ENCODE measurements around the gene SH3PXD2A.
A peak's percentile ranks its signal among the peaks of the same experiment; 100 is the strongest.

Gene SH3PXD2A

DNA sequence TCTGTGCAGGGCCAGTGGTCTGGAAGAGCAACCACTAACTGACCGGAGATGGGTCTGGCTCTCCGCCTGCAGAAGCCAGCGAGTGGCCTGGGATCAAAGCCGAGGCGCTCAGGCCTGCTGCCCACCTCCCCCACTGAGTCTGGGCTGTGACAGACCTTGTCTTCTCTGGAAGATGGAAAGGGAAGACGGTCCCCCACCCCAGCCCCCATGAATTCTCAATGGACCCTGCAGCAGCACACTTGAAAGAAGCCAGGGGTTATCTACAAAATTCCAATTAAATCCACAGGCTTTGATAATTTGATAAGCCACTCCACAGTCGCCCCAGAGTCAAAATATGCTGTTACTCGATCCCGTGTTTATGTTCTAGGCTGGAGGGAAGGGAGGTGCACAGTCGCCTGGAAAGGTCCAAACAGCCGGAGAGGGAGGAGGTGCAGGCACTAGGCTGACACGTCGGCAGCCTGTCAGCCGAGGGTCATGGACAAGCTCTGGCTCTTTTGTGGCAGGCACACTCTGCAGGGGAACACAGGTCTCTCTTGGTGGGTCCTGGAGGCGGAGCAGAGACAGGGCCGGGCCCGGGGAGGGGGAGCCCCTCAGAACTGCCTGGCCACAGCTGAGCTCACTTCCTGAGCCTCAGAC lies 134.9 kb downstream of the SH3PXD2A start:
- Mint-ChIP-seq H3K36me3 (ENCODE audit: insufficient read depth) (no peaks in the 10 kb centered on the region), H3K9me3 (no peaks in the 10 kb centered on the region), H3K27ac (no peak overlapping the region), H3K4me3 (no peak overlapping the region), H3K27me3 (no peaks in the 10 kb centered on the region), H3K4me1 (ENCODE audit: low read depth in 2 of 2) (no peaks in the 10 kb centered on the region)
- DNase-seq (no peak), ATAC-seq (replicated peaks) (no peak)

DNA sequence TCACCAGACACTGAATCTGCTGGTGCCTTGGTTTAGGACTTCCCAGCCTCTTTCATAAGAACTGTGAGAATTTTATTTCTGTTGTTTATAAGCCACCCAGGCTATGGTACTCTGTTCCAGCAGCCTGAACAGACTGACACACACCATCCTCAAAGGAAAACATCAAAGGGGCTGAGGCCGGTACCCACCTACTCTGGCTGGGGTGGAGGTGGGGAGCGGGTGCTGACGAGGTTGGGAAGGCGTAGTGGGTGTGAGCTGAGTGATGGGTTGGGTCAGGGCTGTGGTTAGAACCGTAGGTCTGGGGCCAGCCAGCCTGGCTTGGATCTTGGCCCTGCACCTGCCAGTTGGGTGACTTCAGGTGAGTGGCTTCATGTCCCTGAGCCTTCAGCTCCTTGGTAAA lies 136.3 kb downstream of the SH3PXD2A start:
- DNase-seq (no peak), ATAC-seq (replicated peaks) (no peak)
- Mint-ChIP-seq H3K27ac (no peak overlapping the region), H3K36me3 (ENCODE audit: insufficient read depth) (no peaks in the 10 kb centered on the region), H3K4me1 (ENCODE audit: low read depth in 2 of 2) (no peaks in the 10 kb centered on the region), H3K27me3 (no peaks in the 10 kb centered on the region), H3K9me3 (no peaks in the 10 kb centered on the region), H3K4me3 (no peak overlapping the region)

DNA sequence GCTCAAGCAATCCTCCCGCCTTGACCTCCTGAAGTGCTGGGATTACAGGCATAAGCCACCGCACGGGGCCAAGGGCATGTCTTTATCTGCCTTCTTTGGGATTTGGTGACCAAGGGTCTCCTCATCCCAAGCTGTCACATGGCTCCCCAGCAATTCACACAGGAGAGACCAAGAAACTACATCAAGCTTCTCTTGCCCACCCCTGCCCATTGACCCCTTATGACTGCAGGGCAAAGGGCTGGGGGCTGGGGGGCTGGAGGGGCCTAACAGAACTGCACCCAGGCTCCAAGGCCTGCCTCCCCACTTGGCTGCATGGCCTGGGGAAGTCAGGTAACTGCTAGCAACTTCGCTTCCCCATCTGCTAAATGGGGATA lies 137.1 kb downstream of the SH3PXD2A start:
- Mint-ChIP-seq H3K4me1 (ENCODE audit: low read depth in 2 of 2) (peaks cover 0 to 2% of the 10 kb centered on the region in 2 donors), H3K36me3 (ENCODE audit: insufficient read depth) (no peaks in the 10 kb centered on the region), H3K9me3 (no peaks in the 10 kb centered on the region), H3K27ac (no peak overlapping the region), H3K27me3 (no peaks in the 10 kb centered on the region), H3K4me3 (no peak overlapping the region)
- ATAC-seq (replicated peaks) (no peak), DNase-seq (no peak)

DNA sequence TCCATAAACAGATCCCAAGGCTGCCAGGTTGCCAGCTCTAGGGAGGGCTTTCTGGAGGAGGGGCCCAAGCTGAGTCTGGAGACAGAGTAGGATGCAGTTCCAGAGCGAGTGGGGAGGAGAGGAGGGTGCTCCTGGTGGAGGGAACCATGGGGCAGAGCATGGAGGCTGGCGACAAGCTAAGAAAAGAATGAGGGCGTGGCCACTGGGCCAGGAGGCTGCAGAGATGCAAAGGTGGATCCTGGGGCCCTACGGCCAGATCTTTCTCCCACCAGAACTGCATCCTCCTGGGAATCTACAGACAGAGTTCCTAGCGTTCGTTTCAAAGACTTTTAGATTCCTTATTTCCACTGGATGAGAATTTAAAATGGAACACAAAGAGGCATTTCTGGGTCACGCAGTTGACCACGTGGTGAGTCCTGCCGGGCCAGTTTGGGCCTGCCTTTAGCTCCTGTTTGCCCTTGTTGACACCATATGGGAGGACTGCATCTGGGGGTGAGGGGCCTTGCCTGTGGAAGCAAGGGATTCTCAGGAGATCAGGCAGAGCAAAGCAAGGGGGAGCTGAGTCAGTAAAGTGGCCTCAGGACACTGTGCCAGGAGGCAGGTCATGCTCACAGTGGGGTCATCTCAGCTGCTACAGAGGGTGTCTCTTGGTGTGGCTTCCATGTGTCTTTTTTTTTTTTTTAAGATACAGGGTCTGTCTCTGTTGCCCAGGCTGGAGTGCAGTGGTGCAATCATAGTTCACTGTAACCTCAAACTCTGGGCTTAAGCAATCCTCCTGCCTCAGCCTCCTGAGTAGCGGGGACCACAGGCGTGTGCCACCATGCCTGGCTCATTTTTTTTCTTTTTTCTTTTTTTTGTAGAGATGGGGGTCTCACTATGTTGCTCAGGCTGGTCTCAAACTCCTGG lies 137.8 kb downstream of the SH3PXD2A start:
- Mint-ChIP-seq H3K27ac (no peak overlapping the region), H3K9me3 (no peaks in the 10 kb centered on the region), H3K36me3 (ENCODE audit: insufficient read depth) (no peaks in the 10 kb centered on the region), H3K4me3 (no peak overlapping the region), H3K4me1 (ENCODE audit: low read depth in 2 of 2) (peaks cover 2 to 3% of the 10 kb centered on the region in 2 donors), H3K27me3 (no peaks in the 10 kb centered on the region)
- ATAC-seq (replicated peaks) (no peak), DNase-seq (no peak)

DNA sequence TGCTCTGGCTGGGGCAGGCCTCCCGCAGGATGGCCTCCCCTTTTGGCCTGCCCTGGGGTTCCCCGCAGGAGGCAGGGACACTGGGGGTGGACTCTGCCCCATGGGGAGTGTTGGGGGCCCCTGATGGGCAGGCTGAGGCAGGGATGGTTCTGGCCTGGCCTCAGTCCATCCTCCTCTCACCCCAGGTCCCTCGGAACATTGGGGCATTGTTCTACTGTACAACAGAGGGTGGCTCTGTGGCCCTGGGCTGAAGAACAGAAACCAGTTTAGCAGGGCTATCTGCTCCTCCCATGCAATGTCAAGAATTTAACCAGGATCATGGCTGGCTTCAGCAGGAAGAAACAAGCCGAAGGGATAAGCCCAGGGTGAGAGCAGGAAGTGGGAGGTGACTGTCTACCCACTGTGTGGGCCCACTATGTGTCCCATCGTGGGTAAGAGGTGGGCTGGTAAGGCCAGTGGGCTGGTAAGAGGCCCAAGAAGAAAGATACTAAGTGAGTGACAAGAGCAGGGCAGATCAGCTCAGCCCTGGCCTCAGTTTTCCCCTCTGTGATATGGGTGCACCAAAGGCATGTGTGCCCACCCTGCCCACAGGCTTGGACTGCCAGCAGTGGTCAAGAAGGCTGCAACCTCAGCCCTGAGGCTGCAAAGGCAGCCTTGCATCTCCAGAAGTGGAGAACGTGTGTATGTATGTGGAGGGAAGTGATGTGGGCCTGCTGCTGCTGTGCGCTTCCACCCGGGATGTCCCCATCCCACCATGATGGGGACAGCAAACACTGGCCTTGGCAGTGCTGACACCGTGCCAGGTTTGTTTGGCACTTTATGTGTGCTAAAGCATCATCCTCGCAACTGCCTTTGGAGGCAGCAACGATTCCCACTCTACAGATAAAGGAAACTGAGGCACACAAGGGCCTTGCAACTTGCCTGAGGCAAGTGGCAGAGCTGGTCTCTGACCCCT lies 138.9 kb downstream of the SH3PXD2A start:
- H3K9me3 Mint-ChIP-seq = no peaks in the 10 kb centered on the region
- H3K36me3 Mint-ChIP-seq (ENCODE audit: insufficient read depth) = no peaks in the 10 kb centered on the region
- no peaks in the 10 kb centered on the region for H3K27me3 Mint-ChIP-seq
- H3K4me3 Mint-ChIP-seq = no peak overlapping the region
- peaks cover 2 to 3% of the 10 kb centered on the region in 2 donors for H3K4me1 Mint-ChIP-seq (ENCODE audit: low read depth in 2 of 2)
- DNase-seq (no peak), ATAC-seq (replicated peaks) (no peak)
- H3K27ac Mint-ChIP-seq = no peak overlapping the region

DNA sequence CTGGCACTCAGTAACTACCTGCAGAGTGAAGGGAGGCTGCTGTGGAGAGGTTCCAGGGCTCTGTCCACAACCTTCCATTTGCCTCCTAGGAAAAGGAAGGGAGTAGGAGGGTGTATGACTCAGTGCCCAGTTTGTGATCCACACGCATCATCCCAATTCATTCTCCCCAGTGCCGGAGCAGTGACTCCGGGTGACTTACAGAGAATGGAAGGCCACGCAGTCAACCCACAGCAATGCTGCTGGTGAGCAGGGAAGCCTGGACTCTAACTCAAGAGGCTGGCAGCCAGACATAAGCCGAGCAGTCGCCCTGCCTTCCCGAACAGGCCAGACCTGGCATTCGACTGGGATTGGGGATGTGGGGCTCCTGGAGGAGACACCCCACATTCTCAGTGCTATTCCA lies 139.9 kb downstream of the SH3PXD2A start:
- H3K36me3 Mint-ChIP-seq (ENCODE audit: insufficient read depth) = no peaks in the 10 kb centered on the region
- H3K27me3 Mint-ChIP-seq = no peaks in the 10 kb centered on the region
- no peak for ATAC-seq (replicated peaks)
- no peak for DNase-seq
- peaks cover 2 to 3% of the 10 kb centered on the region in 2 donors for H3K4me1 Mint-ChIP-seq (ENCODE audit: low read depth in 2 of 2)
- no peak overlapping the region for H3K4me3 Mint-ChIP-seq
- no peaks in the 10 kb centered on the region for H3K9me3 Mint-ChIP-seq
- no peak overlapping the region for H3K27ac Mint-ChIP-seq

DNA sequence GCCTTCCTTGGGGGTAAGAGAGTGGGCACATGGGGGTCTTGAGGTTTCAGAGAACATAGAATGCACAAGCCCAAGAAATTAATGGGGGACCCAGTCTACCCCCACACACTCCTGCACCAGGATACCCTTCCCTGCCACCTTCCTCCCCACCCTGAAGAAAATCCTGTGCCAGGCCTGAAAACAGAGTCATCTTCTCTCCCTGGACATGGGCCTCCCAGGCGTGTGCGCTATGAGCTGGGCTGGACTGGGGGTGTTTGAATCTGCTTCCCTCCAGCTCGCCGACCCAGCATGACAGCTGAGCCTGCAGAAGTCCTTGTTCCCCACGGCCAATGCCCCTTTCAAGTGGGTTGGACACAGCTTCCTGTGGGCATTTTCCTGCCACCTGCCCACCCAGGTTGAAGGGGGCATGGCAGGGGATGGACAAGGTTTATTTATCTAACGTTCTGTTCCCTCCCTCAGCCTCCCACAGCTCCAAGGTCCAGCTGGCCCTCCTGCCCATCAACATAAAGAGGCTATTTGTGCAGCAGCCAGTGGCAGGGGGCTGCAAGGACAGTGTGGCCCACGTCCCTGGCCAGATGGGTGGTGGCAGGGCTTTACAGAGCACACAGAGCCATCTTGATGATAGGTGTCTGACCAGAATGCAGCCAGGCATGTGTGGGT lies 141.0 kb downstream of the SH3PXD2A start:
- Mint-ChIP-seq H3K4me3 (no peak overlapping the region), H3K4me1 (ENCODE audit: low read depth in 2 of 2) (peaks cover 2 to 3% of the 10 kb centered on the region in 2 donors), H3K27me3 (peaks cover 0 to 4% of the 10 kb centered on the region in 2 donors), H3K27ac (no peak overlapping the region), H3K36me3 (ENCODE audit: insufficient read depth) (no peaks in the 10 kb centered on the region), H3K9me3 (no peaks in the 10 kb centered on the region)
- ATAC-seq (replicated peaks) = no peak
- no peak for DNase-seq

DNA sequence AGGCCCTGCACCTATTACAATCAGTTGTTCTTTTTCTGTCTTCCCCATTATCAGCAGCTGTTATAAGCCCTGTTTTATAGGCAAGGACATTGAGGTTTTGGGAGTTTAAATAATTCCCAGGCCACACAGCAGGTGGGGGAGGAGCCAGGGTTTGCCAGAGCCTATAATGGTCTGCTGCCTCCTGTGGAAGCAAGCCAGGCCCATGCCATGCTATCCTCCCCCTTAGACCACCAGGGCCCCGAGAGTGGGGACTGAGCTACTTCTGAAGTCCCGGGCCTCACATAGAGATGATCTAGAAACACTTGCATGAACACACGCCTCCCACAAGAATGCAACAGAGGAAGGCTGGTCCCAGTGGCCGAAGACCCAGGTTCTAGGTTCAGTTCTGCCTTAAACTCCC lies 141.7 kb downstream of the SH3PXD2A start:
- Mint-ChIP-seq H3K27ac (no peak overlapping the region), H3K27me3 (peaks cover 0 to 10% of the 10 kb centered on the region in 2 donors), H3K36me3 (ENCODE audit: insufficient read depth) (no peaks in the 10 kb centered on the region), H3K4me1 (ENCODE audit: low read depth in 2 of 2) (peaks cover 2 to 3% of the 10 kb centered on the region in 2 donors), H3K9me3 (no peaks in the 10 kb centered on the region), H3K4me3 (no peak overlapping the region)
- DNase-seq = no peak
- ATAC-seq (replicated peaks) = no peak

DNA sequence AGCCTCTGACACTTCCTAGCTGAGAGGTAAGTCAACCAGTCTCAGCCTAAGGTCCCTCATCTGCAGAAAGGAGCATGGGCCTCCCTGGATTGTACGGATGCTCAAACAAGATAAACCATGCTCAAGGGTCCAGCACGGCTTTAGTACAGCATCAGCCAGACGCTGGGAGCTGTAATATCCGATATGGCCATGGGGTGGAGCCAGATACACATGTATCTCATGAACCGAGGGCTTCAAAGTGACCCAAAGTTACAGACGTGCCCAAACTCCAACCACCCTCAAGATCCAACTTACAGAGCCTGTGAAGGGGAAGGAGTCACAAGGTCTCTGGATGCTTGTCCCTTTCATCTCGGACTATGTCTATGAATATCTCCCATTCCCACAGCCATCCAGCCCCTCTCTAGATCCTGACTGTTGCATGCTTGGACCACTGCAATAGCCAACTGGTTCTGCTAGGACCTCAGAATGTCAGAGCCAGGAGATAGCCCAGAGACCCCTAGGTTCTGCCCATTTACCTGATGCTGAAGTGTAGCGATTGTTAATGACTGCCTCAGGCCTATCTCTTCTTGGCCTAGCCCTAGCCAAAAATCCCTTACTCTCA lies 142.4 kb downstream of the SH3PXD2A start:
- peaks cover 2 to 3% of the 10 kb centered on the region in 2 donors for H3K4me1 Mint-ChIP-seq (ENCODE audit: low read depth in 2 of 2)
- no peaks in the 10 kb centered on the region for H3K9me3 Mint-ChIP-seq
- peaks cover 0 to 15% of the 10 kb centered on the region in 2 donors for H3K27me3 Mint-ChIP-seq
- peak; percentile 79 to 85 (median 80) for DNase-seq
- no peaks in the 10 kb centered on the region for H3K36me3 Mint-ChIP-seq (ENCODE audit: insufficient read depth)
- no peak overlapping the region for H3K4me3 Mint-ChIP-seq
- peak; percentile 96 for ATAC-seq (replicated peaks)
- H3K27ac Mint-ChIP-seq = no peak overlapping the region

DNA sequence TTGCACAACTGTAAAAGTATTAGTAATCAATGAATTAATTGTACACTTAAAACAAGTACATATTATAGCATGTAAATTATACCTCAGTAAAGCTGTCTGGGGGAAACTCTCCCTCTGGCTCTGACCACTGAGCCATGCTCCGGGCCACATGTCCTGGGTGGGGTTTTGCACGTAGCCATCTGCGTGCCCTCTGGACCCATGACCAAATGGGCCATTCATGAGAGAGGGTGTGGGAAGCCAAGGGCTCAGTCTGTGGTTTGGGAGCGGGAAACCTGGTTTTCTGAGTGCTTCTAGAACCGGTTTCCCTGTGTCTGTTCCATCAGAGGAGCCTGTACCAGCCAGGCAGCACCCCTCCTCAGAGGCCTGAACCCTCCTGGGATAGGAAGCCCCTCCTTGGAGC lies 143.2 kb downstream of the SH3PXD2A start:
- H3K4me1 Mint-ChIP-seq (ENCODE audit: low read depth in 2 of 2) = peaks cover 2 to 3% of the 10 kb centered on the region in 2 donors
- ATAC-seq (replicated peaks) (no peak), DNase-seq (no peak)
- no peak overlapping the region for H3K4me3 Mint-ChIP-seq
- H3K27me3 Mint-ChIP-seq = peaks cover 0 to 20% of the 10 kb centered on the region in 2 donors
- no peaks in the 10 kb centered on the region for H3K9me3 Mint-ChIP-seq
- H3K36me3 Mint-ChIP-seq (ENCODE audit: insufficient read depth) = no peaks in the 10 kb centered on the region
- no peak overlapping the region for H3K27ac Mint-ChIP-seq

DNA sequence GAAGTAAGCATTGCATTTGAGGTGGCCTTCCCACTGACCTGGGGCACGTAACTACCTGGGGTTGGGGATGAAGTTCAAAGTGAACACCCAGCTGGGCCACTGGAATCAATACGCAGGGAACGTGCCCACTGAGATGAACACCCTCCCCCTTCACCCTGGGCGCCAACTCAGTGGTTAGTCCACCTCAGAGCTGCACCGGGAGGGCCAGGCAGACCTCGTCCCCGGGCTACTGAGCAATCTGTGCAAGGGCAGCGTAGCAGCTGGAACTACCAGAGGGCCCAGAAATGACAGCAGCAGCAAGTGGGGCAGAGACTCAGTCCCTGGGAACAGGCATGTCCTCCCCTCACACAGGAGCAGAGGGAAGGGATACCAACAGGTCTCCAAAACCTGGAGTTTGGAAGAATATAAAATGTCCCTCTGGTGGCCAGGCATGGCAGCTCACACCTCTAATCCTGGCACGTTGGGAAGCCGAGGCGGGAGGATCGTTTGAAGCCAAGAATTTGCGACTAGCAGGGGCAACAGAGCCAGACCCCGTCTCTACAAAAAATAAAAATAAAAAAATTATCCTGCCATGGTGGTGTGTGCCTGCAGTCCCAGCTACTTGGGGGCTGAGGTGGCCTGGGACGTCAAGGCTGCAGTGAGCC lies 143.9 kb downstream of the SH3PXD2A start:
- ATAC-seq (replicated peaks) = no peak
- Mint-ChIP-seq H3K9me3 (no peaks in the 10 kb centered on the region), H3K36me3 (ENCODE audit: insufficient read depth) (no peaks in the 10 kb centered on the region), H3K27me3 (peaks cover 0 to 20% of the 10 kb centered on the region in 2 donors), H3K27ac (no peak overlapping the region), H3K4me3 (no peak overlapping the region), H3K4me1 (ENCODE audit: low read depth in 2 of 2) (peaks cover 2 to 3% of the 10 kb centered on the region in 2 donors)
- DNase-seq = no peak

DNA sequence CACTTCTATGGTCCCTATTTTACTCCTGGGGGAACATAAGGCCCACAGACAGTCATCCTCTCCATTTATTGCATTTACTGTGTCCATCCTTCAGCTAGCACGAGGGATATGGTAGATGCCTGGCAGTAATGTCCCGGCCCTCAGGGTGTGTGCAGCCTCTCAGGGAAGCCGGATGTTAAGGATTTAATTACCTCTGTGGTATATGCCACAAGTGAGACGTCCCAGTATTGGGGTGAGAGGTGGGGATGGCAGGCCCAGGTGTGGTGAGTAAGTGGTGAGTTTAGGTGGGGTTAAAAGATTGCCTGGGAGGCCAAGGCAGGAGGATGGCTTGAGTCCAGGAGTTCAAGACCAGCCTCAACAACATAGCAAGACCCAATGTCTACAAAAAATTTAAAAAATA lies 144.9 kb downstream of the SH3PXD2A start:
- no peaks in the 10 kb centered on the region for H3K9me3 Mint-ChIP-seq
- ATAC-seq (replicated peaks) = no peak
- H3K4me3 Mint-ChIP-seq = no peak overlapping the region
- DNase-seq = no peak
- no peaks in the 10 kb centered on the region for H3K36me3 Mint-ChIP-seq (ENCODE audit: insufficient read depth)
- H3K27me3 Mint-ChIP-seq = peaks cover 0 to 20% of the 10 kb centered on the region in 2 donors
- H3K27ac Mint-ChIP-seq = no peak overlapping the region
- H3K4me1 Mint-ChIP-seq (ENCODE audit: low read depth in 2 of 2) = peaks cover 2 to 3% of the 10 kb centered on the region in 2 donors

Data from effector memory CD8-positive, alpha-beta T cell (primary cell).